ENCODE measurements around the gene GPC5. TPM values are rescaled to one million over a fixed set of nuclear protein-coding genes. Genes with fewer than 3 reads are reported as not detected.
"Not testable (repeated sequence)": the region's sequence is repeated elsewhere in the genome, so short reads cannot be mapped to it uniquely, and the experiment has no call there.

GPC5 gene
- polyA plus RNA-seq, 2 of the 4 experiments (the other 2 are of a cell fraction) = not detected

DNA sequence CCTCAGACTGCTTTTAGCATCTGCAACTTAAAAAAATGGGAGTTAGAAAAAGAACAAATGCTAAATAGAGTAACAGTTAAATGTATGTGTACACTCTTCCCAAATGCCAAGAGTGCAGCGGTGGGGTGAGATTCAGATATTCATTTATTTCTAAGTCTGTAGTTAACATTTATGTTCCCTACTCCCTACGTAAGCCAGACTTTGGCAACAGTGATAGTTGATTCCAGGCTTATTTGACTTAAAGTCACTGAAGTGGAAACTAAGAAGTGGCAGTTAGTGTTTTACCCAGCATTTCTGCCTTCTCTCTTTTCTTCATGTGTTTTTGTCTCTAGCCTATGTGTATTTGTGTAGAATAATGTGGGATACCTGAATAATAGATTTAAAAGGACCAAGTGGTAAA lies 46.4 kb upstream of the GPC5 start:
- no peak overlapping the region for H3K27ac ChIP-seq
- ATAC-seq (no peak), FAIRE-seq (no peak), DNase-seq (ENCODE audit: low read depth in 1 of 2, low spot score in 1 of 2) (no peak)
- no peak for TF ChIP-seq ESRRA (IDR thresholded peaks at IDR 0.05; ENCODE audit: borderline replicate concordance, low read length)
- TF ChIP-seq ZSCAN20 (CRISPR knock-in tag; IDR thresholded peaks at IDR 0.05) = no peak
- 0 out of 2 replicates have a peak, but pooled peaks have one; percentile 65 for TF ChIP-seq POLR2AphosphoS2 (conservative IDR thresholded peaks at IDR 0.05; ENCODE audit: low read length)
- TF ChIP-seq, protein P1, sequence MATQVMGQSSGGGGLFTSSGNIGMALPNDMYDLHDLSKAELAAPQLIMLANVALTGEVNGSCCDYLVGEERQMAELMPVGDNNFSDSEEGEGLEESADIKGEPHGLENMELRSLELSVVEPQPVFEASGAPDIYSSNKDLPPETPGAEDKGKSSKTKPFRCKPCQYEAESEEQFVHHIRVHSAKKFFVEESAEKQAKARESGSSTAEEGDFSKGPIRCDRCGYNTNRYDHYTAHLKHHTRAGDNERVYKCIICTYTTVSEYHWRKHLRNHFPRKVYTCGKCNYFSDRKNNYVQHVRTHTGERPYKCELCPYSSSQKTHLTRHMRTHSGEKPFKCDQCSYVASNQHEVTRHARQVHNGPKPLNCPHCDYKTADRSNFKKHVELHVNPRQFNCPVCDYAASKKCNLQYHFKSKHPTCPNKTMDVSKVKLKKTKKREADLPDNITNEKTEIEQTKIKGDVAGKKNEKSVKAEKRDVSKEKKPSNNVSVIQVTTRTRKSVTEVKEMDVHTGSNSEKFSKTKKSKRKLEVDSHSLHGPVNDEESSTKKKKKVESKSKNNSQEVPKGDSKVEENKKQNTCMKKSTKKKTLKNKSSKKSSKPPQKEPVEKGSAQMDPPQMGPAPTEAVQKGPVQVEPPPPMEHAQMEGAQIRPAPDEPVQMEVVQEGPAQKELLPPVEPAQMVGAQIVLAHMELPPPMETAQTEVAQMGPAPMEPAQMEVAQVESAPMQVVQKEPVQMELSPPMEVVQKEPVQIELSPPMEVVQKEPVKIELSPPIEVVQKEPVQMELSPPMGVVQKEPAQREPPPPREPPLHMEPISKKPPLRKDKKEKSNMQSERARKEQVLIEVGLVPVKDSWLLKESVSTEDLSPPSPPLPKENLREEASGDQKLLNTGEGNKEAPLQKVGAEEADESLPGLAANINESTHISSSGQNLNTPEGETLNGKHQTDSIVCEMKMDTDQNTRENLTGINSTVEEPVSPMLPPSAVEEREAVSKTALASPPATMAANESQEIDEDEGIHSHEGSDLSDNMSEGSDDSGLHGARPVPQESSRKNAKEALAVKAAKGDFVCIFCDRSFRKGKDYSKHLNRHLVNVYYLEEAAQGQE (IDR thresholded peaks at IDR 0.05) = no peak
- no peak overlapping the region for H3K4me3 ChIP-seq
- WGBS (ENCODE audit: missing lambda C conversion rate) = 86% methylated on average over 2 of the region's 2 CpGs
- ChIA-PET CTCF (no interaction called here), POLR2A (no interaction called here)
- H3K9me3 ChIP-seq = no peaks in the 10 kb centered on the region
- peak overlapping the region; percentile 94; the same call in 2 of the 3 replicates for H3K4me2 ChIP-seq
- peaks cover 23% of the 10 kb centered on the region for H3K4me1 ChIP-seq

DNA sequence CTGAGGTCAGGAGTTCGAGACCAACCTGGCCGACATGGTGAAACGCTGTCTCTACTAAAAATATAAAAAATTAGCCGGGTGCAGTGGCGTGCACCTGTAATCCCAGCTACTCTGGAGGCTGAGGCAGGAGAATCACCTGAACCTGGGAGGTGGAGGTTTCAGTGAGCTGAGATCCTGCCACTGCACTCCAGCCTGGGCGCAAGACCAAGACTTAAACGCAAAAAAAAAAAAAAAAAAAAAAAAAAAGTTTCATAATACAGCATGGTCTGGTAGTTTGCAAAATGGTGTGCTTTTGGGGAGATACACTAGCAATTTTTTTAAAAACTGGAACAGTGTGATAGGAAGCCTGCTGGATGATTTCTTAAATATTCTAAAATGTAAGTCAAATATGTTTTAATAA lies 45.5 kb upstream of the GPC5 start:
- H3K9me3 ChIP-seq; H3K4me3 ChIP-seq; H3K4me2 ChIP-seq; H3K27ac ChIP-seq; DNase-seq (ENCODE audit: low read depth in 1 of 2, low spot score in 1 of 2); CTCF ChIA-PET; FAIRE-seq; ATAC-seq; POLR2A ChIA-PET: not testable (repeated sequence)
- 80% methylated on average over 6 of the region's 7 CpGs for whole genome bisulfite sequencing (ENCODE audit: missing lambda C conversion rate)
- peaks cover 23% of the 10 kb centered on the region for H3K4me1 ChIP-seq

DNA sequence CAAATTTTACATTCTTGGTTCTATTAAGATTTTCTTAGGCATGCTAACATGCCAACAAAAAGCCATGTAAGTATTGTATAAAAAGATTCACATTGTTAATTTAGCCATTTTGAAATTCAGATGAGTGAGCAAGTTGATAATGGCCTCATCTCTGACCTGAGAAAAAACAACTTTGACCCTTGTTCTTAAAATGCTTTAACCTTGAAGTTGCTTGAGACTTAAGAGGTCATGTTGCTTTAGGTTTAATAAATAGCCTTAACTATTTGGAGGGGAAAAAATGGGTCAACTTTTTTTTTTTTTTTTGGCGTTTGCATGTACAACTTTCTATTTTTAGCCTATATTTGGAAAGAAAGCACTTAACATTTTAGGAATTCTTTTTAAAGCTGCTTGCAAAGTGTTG lies 44.9 kb upstream of the GPC5 start:
- TF ChIP-seq MYC (IDR thresholded peaks at IDR 0.05; ENCODE audit: borderline replicate concordance, low read length) (no peak), POLR2A (IDR thresholded peaks at IDR 0.05; ENCODE audit: low read length) (no peak), TFCP2L1 (CRISPR knock-in tag; IDR thresholded peaks at IDR 0.05) (no peak), ZSCAN20 (CRISPR knock-in tag; IDR thresholded peaks at IDR 0.05) (no peak), ZNF302 (CRISPR knock-in tag; IDR thresholded peaks at IDR 0.05) (no peak), ZFP36 (IDR thresholded peaks at IDR 0.05; ENCODE audit: borderline replicate concordance, partially characterized antibody) (no peak), EP300 (IDR thresholded peaks at IDR 0.05) (no peak), MAFK (IDR thresholded peaks at IDR 0.05; ENCODE audit: partially characterized antibody) (no peak), HDAC2 (IDR thresholded peaks at IDR 0.05) (no peak), CBX8 (IDR thresholded peaks at IDR 0.05) (no peak), HOXB13 (CRISPR knock-in tag; IDR thresholded peaks at IDR 0.05; ENCODE audit: low read depth) (no peak), FOXS1 (CRISPR knock-in tag; IDR thresholded peaks at IDR 0.05) (no peak), RNF2 (IDR thresholded peaks at IDR 0.05; ENCODE audit: borderline replicate concordance, low read depth) (no peak)
- TF ChIP-seq, protein P2, sequence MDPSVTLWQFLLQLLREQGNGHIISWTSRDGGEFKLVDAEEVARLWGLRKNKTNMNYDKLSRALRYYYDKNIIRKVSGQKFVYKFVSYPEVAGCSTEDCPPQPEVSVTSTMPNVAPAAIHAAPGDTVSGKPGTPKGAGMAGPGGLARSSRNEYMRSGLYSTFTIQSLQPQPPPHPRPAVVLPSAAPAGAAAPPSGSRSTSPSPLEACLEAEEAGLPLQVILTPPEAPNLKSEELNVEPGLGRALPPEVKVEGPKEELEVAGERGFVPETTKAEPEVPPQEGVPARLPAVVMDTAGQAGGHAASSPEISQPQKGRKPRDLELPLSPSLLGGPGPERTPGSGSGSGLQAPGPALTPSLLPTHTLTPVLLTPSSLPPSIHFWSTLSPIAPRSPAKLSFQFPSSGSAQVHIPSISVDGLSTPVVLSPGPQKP (IDR thresholded peaks at IDR 0.05; ENCODE audit: low read depth, low read length) = no peak
- TF ChIP-seq, protein P3, sequence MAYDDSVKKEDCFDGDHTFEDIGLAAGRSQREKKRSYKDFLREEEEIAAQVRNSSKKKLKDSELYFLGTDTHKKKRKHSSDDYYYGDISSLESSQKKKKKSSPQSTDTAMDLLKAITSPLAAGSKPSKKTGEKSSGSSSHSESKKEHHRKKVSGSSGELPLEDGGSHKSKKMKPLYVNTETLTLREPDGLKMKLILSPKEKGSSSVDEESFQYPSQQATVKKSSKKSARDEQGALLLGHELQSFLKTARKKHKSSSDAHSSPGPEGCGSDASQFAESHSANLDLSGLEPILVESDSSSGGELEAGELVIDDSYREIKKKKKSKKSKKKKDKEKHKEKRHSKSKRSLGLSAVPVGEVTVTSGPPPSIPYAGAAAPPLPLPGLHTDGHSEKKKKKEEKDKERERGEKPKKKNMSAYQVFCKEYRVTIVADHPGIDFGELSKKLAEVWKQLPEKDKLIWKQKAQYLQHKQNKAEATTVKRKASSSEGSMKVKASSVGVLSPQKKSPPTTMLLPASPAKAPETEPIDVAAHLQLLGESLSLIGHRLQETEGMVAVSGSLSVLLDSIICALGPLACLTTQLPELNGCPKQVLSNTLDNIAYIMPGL (CRISPR knock-in tag; IDR thresholded peaks at IDR 0.05; ENCODE audit: borderline replicate concordance) = no peak
- TF ChIP-seq, protein P4, sequence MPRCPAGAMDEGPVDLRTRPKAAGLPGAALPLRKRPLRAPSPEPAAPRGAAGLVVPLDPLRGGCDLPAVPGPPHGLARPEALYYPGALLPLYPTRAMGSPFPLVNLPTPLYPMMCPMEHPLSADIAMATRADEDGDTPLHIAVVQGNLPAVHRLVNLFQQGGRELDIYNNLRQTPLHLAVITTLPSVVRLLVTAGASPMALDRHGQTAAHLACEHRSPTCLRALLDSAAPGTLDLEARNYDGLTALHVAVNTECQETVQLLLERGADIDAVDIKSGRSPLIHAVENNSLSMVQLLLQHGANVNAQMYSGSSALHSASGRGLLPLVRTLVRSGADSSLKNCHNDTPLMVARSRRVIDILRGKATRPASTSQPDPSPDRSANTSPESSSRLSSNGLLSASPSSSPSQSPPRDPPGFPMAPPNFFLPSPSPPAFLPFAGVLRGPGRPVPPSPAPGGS (IDR thresholded peaks at IDR 0.05) = no peak
- TF ChIP-seq, protein P5, sequence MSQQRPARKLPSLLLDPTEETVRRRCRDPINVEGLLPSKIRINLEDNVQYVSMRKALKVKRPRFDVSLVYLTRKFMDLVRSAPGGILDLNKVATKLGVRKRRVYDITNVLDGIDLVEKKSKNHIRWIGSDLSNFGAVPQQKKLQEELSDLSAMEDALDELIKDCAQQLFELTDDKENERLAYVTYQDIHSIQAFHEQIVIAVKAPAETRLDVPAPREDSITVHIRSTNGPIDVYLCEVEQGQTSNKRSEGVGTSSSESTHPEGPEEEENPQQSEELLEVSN (IDR thresholded peaks at IDR 0.05; ENCODE audit: borderline replicate concordance, low read depth) = no peak
- TF ChIP-seq, protein P6, sequence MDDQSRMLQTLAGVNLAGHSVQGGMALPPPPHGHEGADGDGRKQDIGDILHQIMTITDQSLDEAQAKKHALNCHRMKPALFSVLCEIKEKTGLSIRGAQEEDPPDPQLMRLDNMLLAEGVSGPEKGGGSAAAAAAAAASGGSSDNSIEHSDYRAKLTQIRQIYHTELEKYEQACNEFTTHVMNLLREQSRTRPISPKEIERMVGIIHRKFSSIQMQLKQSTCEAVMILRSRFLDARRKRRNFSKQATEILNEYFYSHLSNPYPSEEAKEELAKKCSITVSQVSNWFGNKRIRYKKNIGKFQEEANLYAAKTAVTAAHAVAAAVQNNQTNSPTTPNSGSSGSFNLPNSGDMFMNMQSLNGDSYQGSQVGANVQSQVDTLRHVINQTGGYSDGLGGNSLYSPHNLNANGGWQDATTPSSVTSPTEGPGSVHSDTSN (IDR thresholded peaks at IDR 0.05) = no peak
- Histone ChIP-seq H3K4me2 (no peak overlapping the region), H3K9me3 (no peaks in the 10 kb centered on the region), H3K27ac (no peak overlapping the region), H3K4me3 (no peak overlapping the region), H3K4me1 (peaks cover 23% of the 10 kb centered on the region)
- no peak for DNase-seq (ENCODE audit: low read depth in 1 of 2, low spot score in 1 of 2)
- ChIA-PET POLR2A (no interaction called here), CTCF (no interaction called here)
- FAIRE-seq = no peak
- no peak for ATAC-seq
- WGBS (ENCODE audit: missing lambda C conversion rate) = 42% methylated on average over 1 of the region's 1 CpG

All from A549 (cell line).